IgD-negative memory B cell (primary cell): Measurements from ENCODE around the gene BST2. TPM values are rescaled to one million over a fixed set of nuclear protein-coding genes. Genes with fewer than 3 reads are reported as not detected.
A peak's percentile ranks its signal among the peaks of the same experiment; 100 is the strongest.
"Not testable (repeated sequence)": the region's sequence is repeated elsewhere in the genome, so short reads cannot be mapped to it uniquely, and the experiment has no call there.

Source experiments
- H3K27ac Mint-ChIP-seq, 3 donors: one replicate each; pipeline ENCODE4 v1.8.0; 2020 to 2022; ENCODE audit warnings: mild to moderate bottlenecking in 3 of 3, mixed read lengths in 3 of 3, moderate library complexity in 1 of 3
- H3K27me3 Mint-ChIP-seq: one replicate; pipeline ENCODE4 v1.8.0; 2021; ENCODE audit warnings: mixed read lengths
- H3K36me3 Mint-ChIP-seq: one replicate; pipeline ENCODE4 v1.8.0; 2020; ENCODE audit warnings: mild to moderate bottlenecking, mixed read lengths
- H3K4me1 Mint-ChIP-seq, 3 donors: one replicate each; pipeline ENCODE4 v1.8.0; 2020 to 2022; ENCODE audit warnings: mixed read lengths in 3 of 3, mild to moderate bottlenecking in 1 of 3
- H3K4me3 Mint-ChIP-seq, 4 donors: one replicate each; pipeline ENCODE4 v1.8.0; 2020 to 2022; ENCODE audit warnings: mild to moderate bottlenecking in 4 of 4, mixed read lengths in 4 of 4, moderate library complexity in 3 of 4
- H3K9me3 Mint-ChIP-seq, 3 donors: one replicate each; pipeline ENCODE4 v1.8.0; 2020 to 2021; ENCODE audit warnings: mixed read lengths in 3 of 3, mild to moderate bottlenecking in 1 of 3
- polyA plus RNA-seq: library from polyadenylated mRNA; unstranded; fragments of 300-500 nt; fragmentation: Illumina TruSeq; gene quantifications from one replicate; pipeline ENCODE4 v1.2.3, GENCODE V29; 2021

The BST2 gene
- polyA plus RNA-seq, 1 donor from 2014 or later, result 162 TPM

DNA sequence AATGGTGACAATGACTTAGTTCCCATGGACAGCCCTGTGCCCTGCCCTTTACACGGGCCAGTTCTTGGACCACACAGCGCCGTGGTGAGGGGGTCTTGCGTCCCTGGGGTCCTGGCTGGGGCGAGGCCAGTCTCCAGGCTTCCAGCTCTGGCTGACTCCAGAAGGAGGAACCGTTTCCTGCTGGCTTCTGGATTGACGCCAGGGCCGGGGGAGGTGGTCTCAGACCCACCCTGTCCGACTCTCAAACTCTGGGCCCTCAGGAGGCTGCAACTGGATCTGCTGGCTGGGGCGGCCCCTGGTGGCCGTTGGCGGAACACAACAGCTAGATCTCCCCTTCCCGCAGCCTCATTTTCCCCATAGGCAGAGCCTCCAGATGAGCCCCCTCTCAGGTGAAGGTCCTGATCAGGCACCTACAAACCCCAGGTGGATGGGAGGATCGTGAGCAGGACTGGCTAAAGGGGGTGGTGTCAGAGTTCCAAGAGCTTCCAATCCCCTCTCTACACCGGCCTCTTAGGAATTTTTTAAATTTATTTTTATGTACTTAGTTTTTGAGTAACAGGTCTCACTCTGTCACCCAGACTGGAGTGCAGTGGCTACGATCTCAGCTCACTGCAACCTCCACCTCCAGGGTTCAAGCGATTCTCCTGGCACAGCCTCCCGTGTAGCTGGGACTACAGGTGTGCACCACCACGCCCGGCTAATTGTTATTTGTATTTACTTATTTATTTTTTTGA lies 19.4 kb downstream of the BST2 start:
- no peaks in the 10 kb centered on the region for H3K9me3 Mint-ChIP-seq
- peaks cover 4 to 9% (median 8%) of the 10 kb centered on the region in 3 donors for H3K4me1 Mint-ChIP-seq
- peak overlapping the region in 1 of 4 donors; percentile 53 for H3K4me3 Mint-ChIP-seq
- no peaks in the 10 kb centered on the region for H3K36me3 Mint-ChIP-seq
- H3K27ac Mint-ChIP-seq, result peak overlapping the region in 1 of 3 donors; percentile 64
- H3K27me3 Mint-ChIP-seq, result peaks cover 4% of the 10 kb centered on the region

DNA sequence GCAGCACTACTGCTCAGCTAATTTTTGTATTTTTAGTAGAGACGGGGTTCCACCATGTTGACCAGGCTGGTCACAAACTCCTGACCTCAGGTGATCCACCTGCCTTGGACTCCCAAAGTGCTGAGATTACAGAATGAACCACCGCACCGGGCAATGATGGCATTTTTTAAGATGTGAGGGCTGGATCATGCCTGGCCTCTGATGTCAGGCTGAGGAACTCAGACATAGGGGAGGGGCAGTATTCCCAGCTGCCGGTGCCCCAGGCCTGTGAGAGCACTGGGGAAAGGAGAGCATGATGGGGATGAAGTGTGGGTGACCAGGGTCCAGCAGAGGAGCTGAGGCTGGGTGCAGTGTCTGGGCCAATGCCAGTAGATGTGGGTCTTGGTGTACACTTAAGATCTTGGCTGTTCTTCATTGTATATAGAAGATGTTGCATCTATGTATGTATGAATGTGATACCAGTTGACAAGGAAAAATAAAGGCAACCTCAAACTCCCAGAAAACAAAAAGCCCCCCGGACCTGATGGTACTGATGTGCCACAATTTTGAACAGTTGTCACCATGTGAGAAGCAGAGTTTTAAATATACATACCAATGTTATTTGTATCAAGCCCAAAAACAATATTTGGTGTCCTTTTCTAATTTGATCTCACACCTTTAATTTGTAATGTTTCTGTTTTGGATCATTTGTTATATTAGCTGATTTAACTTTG lies 24.8 kb downstream of the BST2 start:
- peaks cover 3% of the 10 kb centered on the region for H3K36me3 Mint-ChIP-seq
- H3K27ac Mint-ChIP-seq, result peak overlapping the region in 1 of 3 donors; percentile 76
- H3K4me1 Mint-ChIP-seq, result peaks cover 5 to 18% (median 7%) of the 10 kb centered on the region in 3 donors
- H3K9me3 Mint-ChIP-seq, result peaks cover 0 to 6% (median 4%) of the 10 kb centered on the region in 3 donors
- peak overlapping the region in 2 of 4 donors; percentile 49 to 67 for H3K4me3 Mint-ChIP-seq
- peaks cover 27% of the 10 kb centered on the region for H3K27me3 Mint-ChIP-seq

DNA sequence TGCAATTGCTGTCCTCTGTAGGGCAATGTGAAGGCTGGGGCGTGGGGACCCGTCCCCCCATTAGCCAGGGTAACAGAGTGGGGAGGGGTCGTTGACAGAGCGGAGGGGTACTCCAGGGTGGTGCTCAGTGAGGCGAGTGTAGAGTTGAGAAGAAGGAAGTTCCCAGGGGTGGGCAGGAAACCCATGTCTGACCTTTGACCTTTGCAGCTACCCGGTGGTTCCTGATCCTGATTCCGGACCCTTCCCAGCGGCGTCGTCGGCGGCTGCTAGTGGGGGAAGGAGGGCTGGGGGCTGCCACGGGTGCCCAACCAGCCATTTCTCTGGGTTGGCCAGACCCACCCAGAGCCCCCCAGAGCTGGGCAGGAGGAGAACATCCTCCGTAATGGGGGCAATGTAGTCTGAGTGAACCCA lies 26.2 kb downstream of the BST2 start:
- H3K4me1 Mint-ChIP-seq, result peaks cover 5 to 18% (median 7%) of the 10 kb centered on the region in 3 donors
- H3K27me3 Mint-ChIP-seq, result peaks cover 25% of the 10 kb centered on the region
- no peak overlapping the region for H3K4me3 Mint-ChIP-seq
- H3K36me3 Mint-ChIP-seq, result peaks cover 3% of the 10 kb centered on the region
- no peak overlapping the region for H3K27ac Mint-ChIP-seq
- peaks cover 0 to 6% (median 4%) of the 10 kb centered on the region in 3 donors for H3K9me3 Mint-ChIP-seq

DNA sequence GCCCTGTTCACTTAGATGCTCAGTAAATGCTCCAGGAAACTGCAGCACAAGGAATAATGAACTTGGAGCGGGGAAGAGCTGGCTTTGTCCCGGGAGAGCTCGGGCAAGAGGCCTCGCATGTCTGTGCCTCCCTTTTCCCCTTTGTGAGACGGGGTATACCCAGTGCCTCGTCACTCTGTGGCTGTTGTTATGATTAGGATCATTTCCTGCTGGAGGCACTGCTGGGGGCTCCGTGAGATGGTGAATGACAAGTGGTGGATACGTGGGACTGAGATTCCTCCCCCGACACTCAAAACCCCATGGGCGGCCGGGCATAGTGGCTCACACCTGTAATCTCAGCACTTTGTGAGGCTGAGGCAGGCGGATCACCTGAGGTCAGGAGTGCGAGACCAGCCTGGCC lies 27.2 kb downstream of the BST2 start:
- no peak overlapping the region for H3K4me3 Mint-ChIP-seq
- peak overlapping the region in 1 of 3 donors; percentile 29 for H3K27ac Mint-ChIP-seq
- H3K36me3 Mint-ChIP-seq, result peaks cover 3% of the 10 kb centered on the region
- peaks cover 25% of the 10 kb centered on the region for H3K27me3 Mint-ChIP-seq
- peaks cover 0 to 6% (median 4%) of the 10 kb centered on the region in 3 donors for H3K9me3 Mint-ChIP-seq
- H3K4me1 Mint-ChIP-seq, result peaks cover 5 to 18% (median 7%) of the 10 kb centered on the region in 3 donors

DNA sequence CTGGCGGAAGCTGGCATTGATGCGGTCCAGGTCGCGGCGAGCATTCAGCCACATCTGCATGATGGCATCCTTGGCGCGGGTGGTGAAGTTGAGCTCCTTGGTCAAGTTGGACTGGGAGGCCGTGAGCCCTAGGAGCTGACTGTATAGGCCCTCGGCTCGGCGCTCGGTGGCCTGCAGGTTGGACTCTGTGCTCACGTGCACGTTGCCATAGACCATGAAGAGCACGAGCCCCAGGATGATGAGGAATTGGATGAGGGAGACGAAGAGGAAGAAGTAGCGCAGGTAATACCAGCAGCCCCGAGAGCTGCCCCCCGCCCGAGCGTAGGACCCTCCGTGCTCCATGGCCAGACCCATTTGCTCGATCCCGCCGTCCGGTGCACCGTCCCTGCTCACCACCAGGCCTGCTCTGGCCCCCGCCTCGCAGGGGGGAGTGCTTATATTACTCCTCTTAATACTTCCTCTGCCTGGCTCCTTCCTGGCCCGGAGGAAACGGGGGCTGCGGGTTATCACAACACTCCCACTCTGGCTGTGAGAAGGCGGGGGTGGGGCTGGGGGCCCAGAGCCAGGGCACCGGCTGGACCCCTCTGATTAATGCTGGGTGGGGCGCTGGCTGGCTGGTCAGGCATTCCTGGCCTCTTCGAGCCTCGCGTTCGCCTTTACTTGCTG lies 28.4 kb downstream of the BST2 start, which contains the start of gene PLVAP:
Gene PLVAP, minus strand, starts transcription at position 408 of the 666 bp plus-strand sequence. Its CDS starts 54 bp downstream, at position 354.
- H3K9me3 Mint-ChIP-seq, result peaks cover 0 to 6% (median 4%) of the 10 kb centered on the region in 3 donors
- H3K36me3 Mint-ChIP-seq, result peaks cover 3% of the 10 kb centered on the region
- peaks cover 26% of the 10 kb centered on the region for H3K27me3 Mint-ChIP-seq
- peaks cover 4 to 13% (median 7%) of the 10 kb centered on the region in 3 donors for H3K4me1 Mint-ChIP-seq
- peak within 1 kb of the TSS in 1 of 4 donors; percentile 79 for H3K4me3 Mint-ChIP-seq
- peak within 1 kb of the TSS in 2 of 3 donors; percentile 28 to 48 for H3K27ac Mint-ChIP-seq

DNA sequence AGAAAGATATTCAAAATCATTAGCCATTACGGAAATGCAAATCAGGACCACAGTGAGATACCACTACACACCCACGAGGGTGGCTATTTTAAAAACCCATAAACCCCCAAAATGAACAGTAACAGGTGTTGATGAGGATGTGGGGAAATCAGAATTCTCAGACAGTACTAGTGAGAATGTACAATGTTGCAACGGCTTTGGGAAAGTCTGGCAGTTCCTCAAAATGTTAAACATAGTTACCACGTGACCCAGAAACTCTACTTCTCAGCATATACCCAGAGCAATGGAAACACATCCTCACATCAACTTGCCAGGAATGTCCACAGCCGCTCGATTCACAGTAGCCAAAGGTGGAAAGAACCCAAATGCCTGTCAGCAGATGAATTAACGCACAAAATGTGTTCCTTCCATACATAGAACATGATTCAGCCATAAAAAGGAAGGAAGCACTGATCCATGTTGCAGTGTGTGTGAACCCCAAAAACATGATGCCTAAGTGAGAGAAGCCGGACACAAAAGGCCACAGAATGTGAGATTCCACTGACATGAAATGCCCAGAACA lies 35.3 kb downstream of the BST2 start:
- H3K27ac Mint-ChIP-seq, result peak overlapping the region in 2 of 3 donors; percentile 41 to 80
- H3K27me3 Mint-ChIP-seq, result peaks cover 18% of the 10 kb centered on the region
- H3K9me3 Mint-ChIP-seq, result peaks cover 0 to 5% (median 3%) of the 10 kb centered on the region in 3 donors
- no peaks in the 10 kb centered on the region for H3K36me3 Mint-ChIP-seq
- peaks cover 12 to 16% (median 13%) of the 10 kb centered on the region in 3 donors for H3K4me1 Mint-ChIP-seq
- H3K4me3 Mint-ChIP-seq, result peak overlapping the region; percentile 2 to 74 (median 52)

DNA sequence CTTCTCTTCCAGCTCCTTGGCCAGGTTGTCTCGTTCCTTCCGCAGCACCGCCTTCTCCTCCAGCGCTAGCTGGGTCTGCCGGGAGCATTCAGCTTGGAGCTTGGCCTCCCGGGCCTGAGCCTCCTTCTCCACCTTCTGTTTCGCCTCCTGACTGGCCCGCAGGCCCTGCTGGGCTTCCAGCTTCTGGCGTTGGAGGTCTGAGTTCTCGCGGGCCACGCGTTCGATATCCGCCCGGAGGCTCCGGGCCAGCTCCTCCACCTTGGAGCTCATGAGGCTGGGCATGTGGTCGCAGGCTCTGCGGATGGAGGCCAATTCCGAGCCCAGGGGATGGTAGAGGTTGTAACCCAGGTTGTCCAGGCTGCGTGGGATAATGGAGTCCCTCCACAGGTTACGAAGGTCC lies 40.1 kb downstream of the BST2 start:
- H3K4me1 Mint-ChIP-seq, result peaks cover 7 to 12% (median 11%) of the 10 kb centered on the region in 3 donors
- H3K36me3 Mint-ChIP-seq, result no peaks in the 10 kb centered on the region
- peaks cover 0 to 5% (median 3%) of the 10 kb centered on the region in 3 donors for H3K9me3 Mint-ChIP-seq
- peaks cover 17% of the 10 kb centered on the region for H3K27me3 Mint-ChIP-seq
- no peak overlapping the region for H3K4me3 Mint-ChIP-seq
- peak overlapping the region in 1 of 3 donors; percentile 21 for H3K27ac Mint-ChIP-seq

DNA sequence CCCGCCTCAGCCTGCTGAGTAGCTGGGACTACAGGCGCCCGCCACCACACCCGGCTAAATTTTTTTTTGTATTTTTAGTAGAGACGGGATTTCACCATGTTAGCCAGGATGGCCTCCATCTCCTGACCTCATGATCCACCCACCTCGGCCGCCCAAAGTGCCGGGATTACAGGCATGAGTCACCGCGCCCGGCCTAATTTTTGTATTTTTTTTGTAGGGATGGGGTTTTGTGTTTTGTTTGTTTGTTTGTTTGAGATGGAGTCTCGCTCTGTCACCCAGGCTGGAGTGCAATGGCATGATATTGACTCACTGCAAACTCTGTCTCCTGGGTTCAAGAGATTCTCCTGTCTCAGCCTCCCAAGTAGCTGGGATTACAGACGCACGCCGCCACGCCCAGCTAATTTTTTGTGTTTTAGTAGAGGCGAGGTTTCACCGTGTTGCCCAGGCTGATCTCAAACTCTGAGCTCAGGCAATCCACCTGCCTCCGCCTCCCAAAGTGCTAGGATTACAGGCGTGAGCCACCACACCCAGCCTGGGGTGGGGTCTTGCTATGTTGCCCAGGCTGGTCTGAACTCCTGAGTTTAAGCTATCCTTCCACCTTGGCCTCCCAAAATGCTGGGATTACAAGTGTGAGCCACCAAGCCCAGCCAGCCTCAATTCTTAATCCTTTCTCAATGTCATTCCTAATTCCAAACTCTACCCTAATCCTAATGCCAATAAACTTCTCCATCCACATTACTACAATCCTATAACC lies 41.4 kb downstream of the BST2 start:
- H3K4me3 Mint-ChIP-seq, H3K36me3 Mint-ChIP-seq, H3K9me3 Mint-ChIP-seq, H3K4me1 Mint-ChIP-seq: not testable (repeated sequence)
- H3K27ac Mint-ChIP-seq, result peak overlapping the region in 1 of 3 donors; percentile 83
- peaks cover 13% of the 10 kb centered on the region for H3K27me3 Mint-ChIP-seq

DNA sequence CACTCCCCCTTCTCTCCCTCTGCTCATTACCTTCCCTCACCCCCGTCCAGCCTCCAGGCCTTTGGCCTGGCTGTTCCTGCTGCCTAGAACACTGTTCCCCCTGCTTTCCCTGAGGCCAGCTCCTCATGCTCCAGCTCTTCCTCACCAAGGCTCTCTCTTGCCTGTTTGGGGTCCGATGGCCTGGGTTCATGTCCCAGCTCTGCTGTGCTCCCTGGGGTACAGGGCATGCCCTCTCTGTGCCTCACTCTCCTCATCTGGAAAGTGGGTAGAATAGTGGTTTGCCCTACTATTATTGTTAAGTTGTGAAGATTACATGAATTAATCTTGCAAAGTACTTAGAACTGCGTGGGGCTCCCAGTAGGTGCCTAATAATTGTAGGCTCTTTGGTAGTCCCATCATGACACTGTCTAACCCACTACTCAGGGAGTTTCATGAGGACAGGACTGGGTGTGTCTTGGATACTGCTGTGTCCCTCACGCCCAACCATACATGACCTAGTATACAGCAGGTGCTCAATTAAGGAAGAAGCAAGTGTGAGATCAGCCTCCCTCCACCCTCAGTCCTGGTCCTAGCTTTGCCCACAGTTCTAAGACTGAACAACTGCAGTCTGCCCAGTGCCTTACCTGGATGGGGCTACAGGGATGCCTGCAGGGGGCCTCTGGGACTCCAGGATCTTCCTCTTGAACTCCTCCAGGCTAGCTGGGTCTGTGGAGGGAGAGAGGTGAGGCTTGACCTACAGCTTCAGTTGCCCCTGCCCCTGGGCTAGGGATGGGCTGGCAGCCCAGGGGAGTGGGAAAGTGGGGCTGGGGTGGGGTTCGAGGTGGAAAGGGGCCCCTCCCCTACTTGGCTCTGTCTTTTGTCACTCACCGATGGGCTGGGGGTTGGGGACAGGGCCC lies 45.3 kb downstream of the BST2 start:
- no peaks in the 10 kb centered on the region for H3K36me3 Mint-ChIP-seq
- peaks cover 6% of the 10 kb centered on the region for H3K27me3 Mint-ChIP-seq
- H3K4me3 Mint-ChIP-seq, result no peak overlapping the region
- H3K4me1 Mint-ChIP-seq, result peaks cover 0 to 4% (median 0%) of the 10 kb centered on the region in 3 donors
- H3K27ac Mint-ChIP-seq, result no peak overlapping the region
- H3K9me3 Mint-ChIP-seq, result peaks cover 0 to 3% (median 0%) of the 10 kb centered on the region in 3 donors

DNA sequence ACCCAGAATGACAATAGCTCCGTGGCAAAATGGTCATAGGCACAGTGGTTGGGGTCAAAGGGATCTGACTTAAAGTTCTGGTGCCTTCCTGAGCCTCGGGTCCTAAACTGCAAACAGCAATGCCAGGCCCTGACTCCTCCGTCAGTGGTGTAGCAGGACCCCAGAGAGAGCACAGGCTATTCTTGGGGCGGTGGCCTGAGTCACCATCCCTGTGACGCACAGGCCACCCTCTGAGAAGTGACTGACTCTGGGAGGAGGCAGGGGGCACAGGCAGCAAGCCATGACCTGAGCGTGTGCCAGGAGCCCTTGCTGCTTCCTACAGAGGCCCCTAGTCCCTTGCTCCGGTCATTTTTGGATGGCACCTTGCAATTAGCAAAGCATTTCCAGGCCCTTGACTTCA lies 47.0 kb downstream of the BST2 start:
- H3K27me3 Mint-ChIP-seq, result peaks cover 6% of the 10 kb centered on the region
- H3K36me3 Mint-ChIP-seq, result no peaks in the 10 kb centered on the region
- no peaks in the 10 kb centered on the region for H3K9me3 Mint-ChIP-seq
- H3K27ac Mint-ChIP-seq, result no peak overlapping the region
- peaks cover 0 to 2% (median 0%) of the 10 kb centered on the region in 3 donors for H3K4me1 Mint-ChIP-seq
- H3K4me3 Mint-ChIP-seq, result no peak overlapping the region

DNA sequence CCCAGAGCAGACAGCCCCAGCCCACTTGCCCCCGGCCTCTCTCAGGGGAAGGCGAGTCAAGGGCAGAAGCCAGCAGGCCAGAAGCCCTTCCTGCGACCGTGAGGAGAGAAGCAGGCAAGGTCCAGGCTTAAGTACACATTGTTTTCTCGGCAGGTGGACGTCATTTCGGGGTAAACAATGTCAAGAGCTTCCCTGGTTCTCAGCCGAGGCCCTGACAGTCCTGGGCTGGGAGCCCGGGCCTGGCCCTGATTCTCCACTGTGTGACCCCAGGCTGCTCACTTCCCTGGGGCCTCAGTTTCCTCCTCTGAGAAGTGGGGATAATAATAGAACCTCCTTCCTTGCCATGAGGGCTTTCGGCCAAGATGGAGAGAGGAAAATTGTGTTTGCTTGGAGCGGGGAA lies 47.7 kb downstream of the BST2 start:
- peaks cover 0 to 2% (median 0%) of the 10 kb centered on the region in 3 donors for H3K4me1 Mint-ChIP-seq
- H3K27ac Mint-ChIP-seq, result no peak overlapping the region

DNA sequence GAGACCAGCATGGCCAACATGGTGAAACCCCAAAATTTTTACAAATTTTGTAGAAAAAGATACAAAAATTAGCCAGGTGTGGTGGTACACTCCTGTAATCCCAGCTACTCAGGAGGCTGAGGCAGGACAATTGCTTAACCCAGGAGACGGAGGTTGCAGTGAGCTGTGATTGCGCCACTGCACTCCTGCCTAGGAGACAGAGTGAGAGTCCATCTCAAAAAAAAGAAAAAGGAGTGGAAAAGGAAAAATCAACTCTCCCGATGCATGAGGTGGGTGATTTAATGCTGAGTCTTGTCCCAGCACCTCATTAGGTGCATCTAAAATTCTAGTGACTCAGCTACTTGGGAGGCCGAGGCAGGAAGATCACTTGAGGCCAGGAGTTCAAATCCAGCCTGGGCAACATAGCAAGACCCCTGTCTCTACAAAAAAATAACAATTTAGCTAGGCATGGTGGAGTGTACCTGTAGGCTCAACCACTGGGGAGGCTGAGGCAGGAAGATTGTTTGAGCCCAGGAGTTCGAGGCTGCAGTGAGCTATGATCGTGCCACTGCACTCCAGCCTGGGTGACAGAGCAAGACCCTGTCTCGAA lies 48.3 kb downstream of the BST2 start:
- Mint-ChIP-seq H3K9me3 (no peaks in the 10 kb centered on the region), H3K27me3 (peaks cover 12% of the 10 kb centered on the region), H3K27ac (peak overlapping the region in 1 of 3 donors; percentile 39), H3K36me3 (no peaks in the 10 kb centered on the region), H3K4me3 (no peak overlapping the region), H3K4me1 (peaks cover 0 to 2% (median 0%) of the 10 kb centered on the region in 3 donors)

More for the DNA sequence above, 47.7 kb downstream of the BST2 start:
- no peaks in the 10 kb centered on the region for H3K36me3 Mint-ChIP-seq
- H3K4me3 Mint-ChIP-seq, result no peak overlapping the region
- H3K9me3 Mint-ChIP-seq, result no peaks in the 10 kb centered on the region
- peaks cover 12% of the 10 kb centered on the region for H3K27me3 Mint-ChIP-seq

DNA sequence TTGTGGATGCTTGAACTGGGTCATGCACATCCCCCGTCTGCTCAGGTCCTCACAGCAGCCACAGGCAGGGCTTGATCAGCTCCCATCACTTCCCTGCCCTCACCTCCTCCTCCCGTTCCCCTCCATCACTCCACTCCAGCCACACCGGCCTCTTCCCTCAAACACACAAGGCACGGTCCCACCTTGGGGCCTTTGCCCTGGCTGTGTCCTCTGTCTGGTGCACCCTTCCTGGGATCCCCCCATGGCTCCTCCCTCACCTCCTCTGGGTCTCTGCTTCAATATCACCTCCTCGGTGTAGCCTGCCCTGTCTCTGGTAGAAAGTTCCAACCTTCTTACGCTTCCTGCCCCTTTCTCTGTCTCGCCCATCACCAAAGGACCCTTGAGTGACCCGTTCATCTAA lies 52.0 kb downstream of the BST2 start:
- Mint-ChIP-seq H3K27ac (peak overlapping the region in 1 of 3 donors; percentile 55), H3K4me3 (no peak overlapping the region), H3K36me3 (no peaks in the 10 kb centered on the region), H3K9me3 (no peaks in the 10 kb centered on the region), H3K4me1 (no peaks in the 10 kb centered on the region), H3K27me3 (peaks cover 32% of the 10 kb centered on the region)
